Activated CD4-positive, alpha-beta T cell treated with anti-CD3 and anti-CD28 coated beads for 1 hour (primary cell): ENCODE results near the gene UBTD2.
"Not testable (repeated sequence)": the region's sequence is repeated elsewhere in the genome, so short reads cannot be mapped to it uniquely, and the experiment has no call there.

ENCODE experiments used
- DNase-seq: peaks from one replicate; pipeline ENCODE4 v3.0.0-alpha.2; 2020

The UBTD2 gene

DNA sequence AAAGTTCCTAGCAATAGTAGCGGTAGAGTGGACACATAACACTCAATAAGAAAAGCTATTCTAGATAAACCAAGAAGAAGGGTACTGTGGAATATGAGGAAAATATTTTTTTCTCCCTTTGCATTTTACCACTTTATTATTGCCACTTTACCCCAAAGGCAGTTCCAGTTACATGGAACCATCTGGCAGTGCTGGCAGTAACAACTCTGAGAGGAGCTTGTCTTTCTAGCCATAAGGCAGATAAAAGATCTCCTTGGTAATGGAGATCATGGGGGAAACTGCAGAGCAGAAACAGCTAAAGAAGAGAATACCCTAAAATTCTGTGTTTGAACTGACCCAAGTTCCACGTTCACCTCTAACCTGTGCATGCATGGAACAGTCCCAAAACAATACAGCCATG lies 38.5 kb downstream of the UBTD2 start:
- no peak for DNase-seq

DNA sequence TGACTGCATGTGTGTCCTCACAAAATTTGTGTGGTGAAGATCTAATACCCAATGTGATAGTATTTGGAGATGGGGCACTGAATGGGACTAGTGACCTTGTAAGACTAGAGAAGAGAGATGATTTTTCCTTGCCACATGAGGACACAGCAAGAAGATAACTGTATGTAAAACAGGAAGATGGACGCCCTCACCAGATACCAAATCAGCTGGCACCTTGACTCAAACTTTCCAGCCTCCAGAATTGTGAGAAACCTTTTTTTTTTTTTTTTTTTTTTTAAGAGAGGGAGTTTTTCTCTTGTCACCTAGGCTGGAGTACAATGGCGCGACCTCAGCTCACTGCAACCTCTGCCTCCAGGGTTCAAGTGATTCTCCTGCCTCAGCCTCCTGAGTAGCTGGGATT lies 40.3 kb downstream of the UBTD2 start:
- no peak for DNase-seq

DNA sequence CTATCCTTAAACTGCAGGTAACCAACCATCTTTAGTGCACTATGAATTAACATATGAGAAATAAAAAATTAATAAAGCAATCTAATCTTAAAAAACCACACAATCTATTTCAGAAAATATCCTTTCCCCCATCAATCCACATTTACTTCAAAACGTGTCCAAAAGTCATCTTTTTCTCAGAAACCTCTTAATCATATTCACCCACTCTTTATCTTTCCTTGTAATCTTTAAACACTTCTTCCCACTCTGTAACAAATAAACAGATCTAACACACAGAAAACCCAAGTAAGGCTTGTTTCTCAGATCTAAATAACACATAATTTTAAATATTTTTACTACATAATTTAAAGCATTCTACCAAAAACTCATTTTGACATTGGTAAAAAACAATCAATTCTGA lies 45.2 kb downstream of the UBTD2 start:
- DNase-seq: no peak

DNA sequence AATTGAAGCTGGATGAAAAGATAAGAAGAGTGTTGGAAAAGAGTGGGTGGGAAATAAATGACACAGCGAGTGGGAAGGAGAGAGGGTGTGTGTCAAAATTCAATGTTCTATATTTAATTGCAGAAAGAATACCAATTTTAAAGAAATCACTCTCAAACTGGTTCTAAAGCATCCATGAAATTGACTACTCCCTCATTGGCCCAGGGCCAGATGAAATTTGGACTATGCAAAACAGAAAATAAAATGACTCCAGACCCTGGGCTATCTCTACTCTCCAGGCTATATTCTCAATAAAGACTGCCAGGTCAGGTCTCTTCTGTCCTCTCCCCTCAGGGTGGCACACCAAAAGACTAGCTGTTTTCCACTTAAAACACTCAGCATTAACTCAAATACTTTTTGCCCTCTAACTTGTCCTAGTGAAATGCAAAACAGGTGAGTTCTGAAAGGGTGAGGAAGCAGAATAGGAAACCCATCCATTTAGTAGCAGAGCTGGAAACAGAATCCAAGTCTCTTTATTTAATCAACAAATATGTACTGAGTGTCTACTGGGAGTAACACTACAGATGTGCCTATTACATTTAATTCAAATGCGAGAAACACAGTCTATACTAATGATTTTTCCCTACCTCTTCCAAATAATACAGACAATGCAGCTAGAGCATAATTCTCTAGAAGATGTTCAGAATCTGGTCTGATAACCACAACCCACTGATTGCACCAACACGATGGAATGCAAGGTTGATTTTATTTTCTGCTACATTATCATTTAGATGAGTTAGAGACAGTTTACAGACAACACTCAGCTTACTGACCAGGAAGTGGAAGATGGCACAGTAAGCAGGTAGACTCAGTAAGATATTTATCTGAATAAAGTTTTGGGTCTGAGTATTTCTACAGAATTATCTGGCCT lies 47.5 kb downstream of the UBTD2 start:
- DNase-seq: no peak

DNA sequence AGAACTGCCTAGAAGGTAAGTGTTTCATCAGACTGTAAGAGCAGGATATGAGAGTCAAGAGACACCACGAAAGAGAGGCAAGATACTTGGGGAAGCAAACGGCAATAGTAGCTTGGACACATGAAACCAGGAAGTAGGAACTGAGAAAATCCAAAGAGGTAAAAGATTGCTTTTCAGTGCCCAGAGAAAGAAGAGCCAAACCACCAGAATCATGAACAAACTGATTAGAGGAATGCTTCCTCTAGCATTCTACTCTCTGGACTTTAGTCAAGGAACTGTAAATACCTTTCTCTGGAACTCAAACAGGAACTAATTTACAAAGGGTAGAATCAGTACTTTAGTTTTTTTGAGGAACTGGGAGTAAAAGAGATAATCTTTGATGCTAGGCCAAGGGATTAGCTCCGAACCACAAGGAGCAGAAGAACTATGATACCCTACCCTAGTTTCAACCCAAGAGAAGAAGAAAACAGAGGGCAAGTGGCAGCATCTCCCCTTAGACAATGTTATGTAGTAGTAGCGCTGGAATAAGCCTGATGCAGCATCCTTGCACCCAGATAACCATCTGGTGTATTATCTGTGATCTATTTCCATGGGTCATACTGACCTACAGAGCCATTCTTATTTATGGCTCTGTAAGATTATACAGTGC lies 48.3 kb downstream of the UBTD2 start:
- DNase-seq: no peak

DNA sequence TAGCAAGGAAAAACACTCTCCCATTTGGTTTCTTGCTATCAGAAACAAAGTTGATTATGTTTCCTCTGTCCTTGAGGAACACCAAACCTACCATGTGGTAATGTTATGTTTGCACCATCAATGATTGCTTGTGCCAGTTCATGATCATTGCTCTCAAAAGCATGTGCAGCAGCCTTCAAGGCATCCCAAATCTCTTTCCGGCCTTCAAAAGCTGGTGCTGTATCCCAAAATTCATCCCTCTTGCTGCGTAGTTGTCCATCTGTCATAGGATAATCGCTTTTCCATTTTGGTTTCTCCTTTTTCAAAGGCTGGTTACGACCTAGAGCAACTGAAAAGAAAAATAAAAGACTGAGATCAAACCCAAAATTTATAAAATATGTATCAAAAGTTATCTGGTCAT lies 49.5 kb downstream of the UBTD2 start:
- DNase-seq: no peak

DNA sequence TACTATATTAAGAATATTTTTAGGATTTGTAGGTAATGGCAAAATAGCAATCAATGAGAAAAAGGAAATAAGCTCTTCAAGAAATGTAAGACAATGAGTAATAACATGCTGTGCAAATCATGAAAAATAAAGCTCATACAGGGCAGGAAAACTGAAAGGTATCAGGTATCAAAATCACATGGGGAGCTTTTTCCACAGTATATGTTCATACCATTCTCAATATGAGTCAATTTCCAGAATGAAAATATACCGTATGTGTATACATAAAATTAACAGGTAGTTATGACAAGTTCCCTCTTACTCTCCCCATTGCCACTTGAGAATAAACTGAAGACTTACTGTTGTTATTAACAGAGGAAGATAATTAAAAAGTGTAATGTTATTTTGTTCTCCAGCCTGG lies 53.7 kb downstream of the UBTD2 start:
- no peak for DNase-seq

DNA sequence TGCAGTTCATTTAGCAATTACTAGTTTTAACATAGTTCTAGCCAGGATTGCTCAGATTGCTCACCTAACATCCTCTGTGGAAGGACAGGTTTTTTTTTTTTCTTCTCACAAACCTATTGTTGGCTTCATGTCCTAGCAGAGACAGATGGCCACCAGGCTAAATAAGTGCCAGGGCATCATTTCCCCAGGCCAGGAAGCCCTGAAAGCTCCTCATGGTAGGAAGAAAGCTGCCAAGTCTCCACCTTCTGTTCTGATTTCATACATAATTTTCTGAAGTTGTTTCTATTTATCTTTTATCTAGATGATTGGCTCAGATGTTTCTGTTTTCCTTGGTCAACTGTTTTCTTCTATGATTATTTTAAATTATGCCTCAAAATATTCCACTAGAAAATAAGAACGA lies 58.6 kb downstream of the UBTD2 start:
- no peak for DNase-seq

DNA sequence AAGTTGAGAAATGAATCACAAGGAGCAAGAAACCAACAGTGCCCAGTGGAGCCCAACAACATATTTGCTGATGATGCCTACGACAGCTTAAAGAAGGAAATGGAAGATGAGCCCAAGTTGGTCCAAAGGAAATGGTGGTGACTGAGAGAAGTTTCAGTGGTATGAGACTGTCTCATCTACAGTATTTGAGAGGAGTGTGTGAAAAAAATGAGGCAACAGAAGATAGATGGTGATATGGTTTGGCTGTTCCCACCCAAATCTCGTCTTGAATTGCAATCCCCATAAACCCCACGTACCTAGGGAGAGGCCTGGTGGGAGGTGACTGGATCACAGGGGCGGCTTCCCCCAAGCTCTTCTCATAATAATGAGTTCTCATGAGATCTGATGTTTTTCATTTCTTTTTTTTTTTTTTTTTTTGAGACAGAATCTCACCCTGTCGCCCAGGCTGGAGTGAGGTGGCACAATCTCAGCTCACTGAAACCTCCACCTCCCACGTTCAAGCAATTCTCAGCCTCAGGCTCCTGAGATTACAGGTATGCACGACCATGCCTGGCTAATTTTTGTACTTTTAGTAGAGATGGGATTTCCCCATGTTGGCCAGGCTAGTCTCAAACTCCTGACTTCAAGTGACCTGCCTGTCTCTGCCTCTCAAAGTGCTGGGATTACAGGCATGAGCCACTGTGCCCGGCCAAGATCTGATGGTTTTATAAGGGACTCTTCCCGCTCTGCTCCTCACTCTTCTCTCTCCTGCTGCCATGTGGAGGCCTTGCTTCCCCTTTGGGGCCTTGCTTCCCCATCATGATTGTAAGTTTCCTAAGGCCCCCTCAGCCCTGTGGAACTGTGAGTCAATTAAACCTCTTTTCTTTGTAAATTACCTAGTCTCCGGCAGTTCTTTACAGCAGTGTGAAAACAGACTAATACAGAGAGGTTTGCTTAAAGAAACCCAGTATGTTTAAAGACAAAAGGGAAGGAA lies 59.4 kb downstream of the UBTD2 start:
- no peak for DNase-seq

DNA sequence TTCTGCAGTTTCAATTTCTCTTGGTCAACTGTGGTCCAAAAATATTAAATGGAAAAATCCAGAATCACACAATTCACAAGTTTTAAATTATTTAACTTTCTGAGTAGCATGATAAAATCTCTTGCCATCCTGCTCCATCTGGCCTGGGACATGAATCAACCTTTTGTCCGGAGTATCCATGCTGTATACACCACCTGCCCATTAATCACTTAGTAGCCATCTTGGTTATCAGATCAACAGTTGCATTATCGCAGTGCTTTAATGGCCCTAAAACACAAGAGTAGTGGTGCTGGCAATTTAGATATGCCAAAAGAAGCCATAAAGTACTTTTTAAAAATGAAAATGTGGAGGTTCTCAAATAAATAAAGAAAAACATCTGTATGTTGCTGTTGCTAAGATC lies 64.3 kb downstream of the UBTD2 start:
- DNase-seq: no peak

DNA sequence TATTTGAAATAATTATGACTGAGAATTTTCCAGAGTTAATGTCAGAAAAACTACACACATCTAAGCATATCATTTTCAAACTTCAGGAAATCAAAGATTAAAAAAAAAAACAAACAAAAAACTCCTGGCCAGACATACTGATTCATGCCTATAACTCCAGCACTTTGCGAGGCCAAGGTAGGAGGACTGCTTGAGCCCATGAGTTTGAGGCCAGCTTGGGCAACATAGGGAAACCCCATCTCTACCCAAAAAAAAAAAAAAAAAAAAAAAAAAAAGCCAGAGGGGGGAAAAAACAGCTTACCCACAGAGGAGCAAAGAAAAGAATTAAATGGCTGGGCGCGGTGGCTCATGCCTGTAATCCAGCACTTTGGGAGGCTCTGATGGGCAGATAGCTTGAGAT lies 67.2 kb downstream of the UBTD2 start:
- DNase-seq: no peak

DNA sequence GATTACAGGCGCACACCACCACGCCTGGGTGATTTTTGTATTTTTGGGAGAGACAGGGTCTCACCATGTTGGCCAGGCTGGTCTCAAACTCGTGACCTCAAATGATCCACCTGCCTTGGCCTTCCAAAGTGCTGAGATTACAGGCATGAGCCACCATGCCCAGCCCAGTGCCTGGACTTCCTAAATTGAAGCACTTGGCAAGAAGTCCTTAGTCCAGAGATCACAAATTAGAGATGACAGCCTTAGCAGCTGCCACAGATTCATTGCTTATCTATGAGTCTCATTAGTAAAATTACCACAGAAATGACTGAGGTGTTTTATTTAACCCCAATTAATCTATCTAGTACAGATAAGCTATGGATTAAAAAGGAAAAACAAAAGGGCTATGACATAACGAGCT lies 70.4 kb downstream of the UBTD2 start:
- DNase-seq: no peak

DNA sequence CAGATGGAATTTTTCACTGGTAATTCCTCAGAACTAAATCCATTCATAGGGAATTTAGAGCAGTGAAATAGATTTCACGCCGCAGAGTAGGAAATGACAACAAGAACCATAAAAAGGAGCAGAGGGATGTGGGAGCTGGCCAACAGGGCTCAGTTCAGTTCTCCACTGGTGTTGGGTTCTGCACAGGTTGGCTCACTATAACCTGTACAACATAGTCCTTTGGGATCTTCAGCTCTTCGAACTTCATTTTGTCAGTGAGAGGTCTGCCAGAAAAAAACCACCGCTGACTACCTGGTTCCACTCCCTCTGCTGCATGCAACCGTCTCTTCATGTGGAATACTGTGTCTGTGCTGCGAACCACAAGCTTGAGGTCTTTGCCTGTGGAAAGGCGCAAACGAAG lies 71.9 kb downstream of the UBTD2 start:
- DNase-seq: no peak

DNA sequence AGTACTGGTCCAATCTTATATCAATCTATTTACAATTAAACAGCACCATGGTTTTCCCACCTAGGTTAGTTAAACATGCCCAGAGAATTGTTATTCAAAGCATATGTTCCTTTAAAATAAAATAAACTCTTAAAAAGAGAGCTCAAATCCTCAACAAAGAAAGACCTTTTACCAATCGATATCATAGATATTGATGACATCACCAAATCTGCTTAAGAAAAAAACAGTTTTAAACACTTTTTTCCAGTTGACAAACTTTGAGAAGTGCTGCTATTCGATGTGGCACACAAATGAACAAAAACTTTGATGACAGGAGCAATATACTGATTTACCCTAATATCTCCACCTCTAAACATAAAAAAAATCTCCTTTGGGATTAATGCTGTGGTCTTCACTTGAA lies 73.8 kb downstream of the UBTD2 start:
- DNase-seq: no peak

DNA sequence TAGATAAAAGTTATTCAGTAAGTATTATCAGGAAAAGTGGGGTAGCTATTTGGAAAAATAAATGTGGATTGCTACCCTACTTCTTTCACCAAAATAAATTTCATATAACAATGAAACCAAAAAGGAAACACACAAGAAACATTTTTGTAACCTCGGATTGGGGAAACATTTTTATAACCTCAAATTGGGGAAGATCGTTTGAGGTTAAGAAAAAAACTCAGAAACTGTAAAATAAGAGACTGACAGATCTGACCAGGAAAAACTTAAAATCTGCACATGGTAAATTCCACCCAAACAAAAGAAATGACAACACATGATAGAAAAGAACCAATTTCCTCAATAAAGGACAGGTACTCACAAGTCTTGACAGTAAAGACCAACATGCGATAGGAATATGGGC lies 76.1 kb downstream of the UBTD2 start:
- DNase-seq: no peak

DNA sequence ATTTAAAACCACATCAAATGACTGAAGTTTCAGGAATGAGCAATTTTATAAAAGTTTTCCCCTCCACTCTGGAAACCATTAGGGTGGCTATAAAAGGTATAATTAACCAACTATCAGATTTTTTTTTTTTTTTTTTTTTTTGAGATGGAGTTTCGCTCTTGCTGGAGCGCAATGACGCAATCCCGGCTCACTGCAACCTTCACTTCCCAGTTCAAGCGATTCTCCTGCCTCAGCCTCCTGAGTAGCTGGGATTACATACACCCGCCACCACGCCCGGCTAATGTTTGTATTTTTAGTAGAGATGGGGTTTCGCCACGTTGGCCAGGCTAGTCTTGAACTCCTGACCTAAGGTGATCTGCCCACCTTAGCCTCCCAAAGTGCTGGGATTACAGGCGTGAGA lies 77.6 kb downstream of the UBTD2 start:
- not testable (repeated sequence) for DNase-seq

DNA sequence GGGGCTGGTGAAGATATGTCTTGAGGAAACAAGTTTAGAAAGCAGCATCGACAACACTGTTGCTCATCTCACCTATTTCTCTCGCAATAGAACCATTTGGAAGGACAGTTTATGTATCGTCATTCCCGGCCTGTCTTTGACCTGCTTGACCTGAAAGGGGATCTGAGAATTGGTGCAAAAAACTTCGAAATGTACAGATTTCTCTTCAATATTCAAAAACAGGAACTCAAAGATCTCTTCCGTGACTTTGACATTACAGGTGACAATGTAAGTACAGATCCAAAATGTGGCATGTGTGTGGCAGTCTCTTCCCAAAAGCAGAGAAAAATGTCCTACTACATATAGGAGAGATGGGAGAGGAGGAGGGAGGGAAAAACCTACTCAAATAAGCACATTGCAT lies 83.1 kb downstream of the UBTD2 start:
- no peak for DNase-seq

DNA sequence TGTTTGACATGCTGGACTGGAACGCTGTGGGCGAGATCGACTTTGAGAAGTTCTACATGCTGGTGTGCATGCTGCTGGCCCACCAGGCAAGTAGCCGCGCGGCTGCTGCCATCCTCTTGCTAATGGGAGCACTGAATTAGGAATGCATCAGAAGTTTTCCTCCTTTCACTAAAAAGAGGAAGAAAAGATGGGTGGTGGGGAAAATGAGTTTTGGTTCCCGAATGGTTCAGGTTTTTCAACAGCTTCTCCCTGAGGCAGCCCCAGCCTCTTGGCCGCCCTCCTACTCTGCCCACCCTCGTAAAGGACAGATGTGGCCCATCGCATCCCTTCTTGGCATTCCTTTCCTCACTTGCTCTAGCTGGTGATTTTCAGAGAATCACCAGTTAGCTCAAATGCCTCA lies 84.1 kb downstream of the UBTD2 start:
- no peak for DNase-seq

DNA sequence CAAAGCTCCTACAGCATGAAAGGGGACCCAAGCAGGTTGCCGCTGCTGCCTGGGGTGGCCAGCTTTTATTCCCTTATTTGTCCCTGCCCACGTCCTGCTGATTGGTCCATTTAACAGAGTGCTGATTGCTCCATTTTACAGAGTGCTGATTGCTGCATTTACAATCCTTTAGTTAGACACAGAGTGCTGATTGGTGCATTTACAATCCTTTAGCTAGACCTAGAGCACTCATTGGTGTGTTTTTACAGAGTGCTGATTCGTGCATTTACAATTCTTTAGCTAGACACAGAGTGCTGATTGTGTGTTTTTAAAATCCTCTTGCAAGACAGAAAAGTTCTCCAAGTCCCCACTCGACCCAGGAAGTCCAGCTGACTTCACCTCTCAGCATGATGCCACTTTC lies 85.8 kb downstream of the UBTD2 start:
- not testable (repeated sequence) for DNase-seq

DNA sequence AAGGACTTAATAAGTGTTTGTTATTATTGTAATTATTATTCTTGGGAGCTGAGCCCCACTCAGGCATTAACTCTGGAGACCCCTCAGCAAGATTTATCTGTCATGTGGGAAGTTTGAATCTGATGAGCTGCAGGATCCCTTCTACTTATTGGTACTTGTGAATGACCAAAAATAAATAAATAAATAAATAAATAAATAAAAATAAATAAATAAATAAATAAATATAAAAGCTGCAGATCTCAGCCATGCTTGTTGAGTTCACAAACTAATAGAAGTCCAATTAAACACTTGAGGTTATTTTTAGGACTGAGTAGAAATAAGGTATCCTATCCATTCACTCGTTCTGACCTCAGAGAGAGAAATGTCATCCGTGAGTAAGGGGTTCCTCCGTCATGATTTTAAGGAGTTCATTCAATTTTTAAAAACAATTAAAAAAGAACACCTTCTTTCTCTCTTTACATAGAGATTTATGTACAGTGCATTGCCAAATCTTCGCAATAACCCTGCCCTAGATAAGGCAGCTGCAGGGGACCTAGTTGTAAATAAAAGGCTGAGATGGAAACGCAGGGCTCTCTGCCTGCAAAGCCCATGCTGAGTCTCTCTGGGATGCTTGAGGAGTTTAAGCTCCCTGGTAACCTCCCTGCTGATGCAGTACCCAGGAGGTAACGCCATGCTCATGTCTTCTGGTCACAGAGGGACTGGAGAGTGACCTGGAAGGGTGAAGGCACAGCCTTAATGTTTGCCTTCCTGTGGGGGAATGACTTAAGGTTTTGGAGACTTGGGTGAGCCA lies 88.4 kb downstream of the UBTD2 start:
- DNase-seq: no peak

DNA sequence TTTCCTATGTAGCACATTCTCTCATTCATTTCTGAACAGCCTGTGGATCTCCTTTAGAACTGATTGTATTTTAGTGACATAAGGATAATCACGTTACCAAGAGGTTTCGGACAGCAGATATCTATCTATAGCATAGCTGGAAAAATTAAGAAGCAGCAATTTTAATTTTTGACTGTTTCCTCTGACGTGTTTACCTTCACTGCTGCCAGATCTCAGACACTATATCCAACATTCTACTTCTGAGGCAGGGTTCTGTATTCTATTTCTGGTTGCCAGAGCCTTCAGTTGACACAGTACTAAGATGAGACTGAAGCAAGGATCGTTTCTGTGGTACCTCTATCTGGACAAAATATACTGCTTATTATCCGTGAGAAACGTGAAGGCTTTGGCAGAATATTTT lies 89.7 kb downstream of the UBTD2 start, which contains the start of gene EFCAB9:
Gene EFCAB9, plus strand, starts transcription at position 301 of the 400 bp plus-strand sequence. Its CDS starts 1 bp downstream, at position 302.
- no peak for DNase-seq

DNA sequence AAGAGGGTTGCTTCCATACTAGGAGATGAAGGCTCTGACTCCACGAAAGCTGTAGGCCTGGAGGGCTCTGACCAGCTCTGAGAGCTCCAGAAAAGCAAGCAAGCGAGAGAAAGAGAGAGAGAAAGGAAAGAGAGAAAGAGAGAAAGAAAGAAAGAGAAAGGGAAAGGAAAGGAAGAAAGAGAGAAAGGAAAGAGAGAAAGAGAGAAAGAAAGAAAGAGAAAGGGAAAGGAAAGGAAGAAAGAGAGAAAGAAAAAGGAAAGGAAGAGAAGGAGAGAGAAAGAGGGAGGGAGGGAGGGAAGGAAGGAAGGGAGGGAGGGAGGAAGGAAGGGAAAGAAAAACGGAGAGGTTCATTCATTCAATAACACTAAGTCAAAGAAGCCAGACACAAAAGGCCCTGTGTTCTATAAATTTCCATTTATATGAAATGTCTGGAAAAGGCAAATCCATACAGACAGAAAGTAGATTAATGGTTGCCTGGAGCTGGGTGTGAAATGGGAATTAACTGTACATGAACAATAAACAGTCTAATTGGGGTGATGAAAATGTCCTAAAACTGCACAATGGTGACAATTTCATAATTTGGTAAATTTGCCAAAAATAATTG lies 93.8 kb downstream of the UBTD2 start:
- DNase-seq: no peak
